Large intestine (tissue), 3 donors: ENCODE measurements around the gene RFX1. TPM values are rescaled to one million over a fixed set of nuclear protein-coding genes. Genes with fewer than 3 reads are reported as not detected.
A peak's percentile ranks its signal among the peaks of the same experiment; 100 is the strongest.

Source experiments
- DNase-seq, 2 donors: peaks; one replicate each; pipeline versions ENCODE4 v3.0.0 to v3.0.0-alpha.2; 2013
- H3K27ac ChIP-seq: one replicate; pipeline ENCODE4 v1.5.1; 2013; ENCODE audit warnings: low read length
- H3K27me3 ChIP-seq: 2 replicates; pipeline ENCODE4 v1.6.1; 2013; ENCODE audit warnings: low read length; ENCODE audit not compliant: control insufficient read depth, insufficient read depth
- H3K36me3 ChIP-seq: 2 replicates; pipeline ENCODE4 v1.6.1; 2013; ENCODE audit warnings: low read length; ENCODE audit not compliant: control insufficient read depth, insufficient read depth
- H3K4me1 ChIP-seq: one replicate; pipeline ENCODE4 v1.6.1; 2013; ENCODE audit warnings: low read length; ENCODE audit not compliant: control insufficient read depth, insufficient read depth
- H3K4me3 ChIP-seq: one replicate; pipeline ENCODE4 v1.5.1; 2013; ENCODE audit warnings: low read length
- H3K9me3 ChIP-seq: one replicate; pipeline ENCODE4 v1.6.1; 2013; ENCODE audit warnings: mild to moderate bottlenecking, low read depth, low read length, moderate library complexity; ENCODE audit not compliant: control insufficient read depth
- WGBS: methylation state at CpG from one replicate; pipeline ENCODE4 v1.1.5; 2013; ENCODE audit warnings: low lambda C conversion rate; ENCODE audit not compliant: insufficient coverage; 5-methylcytosine and 5-hydroxymethylcytosine counted together
- polyA plus RNA-seq: library from polyadenylated mRNA; unstranded; fragments of 120-200 nt; gene quantifications from one replicate; pipeline ENCODE4 v1.2.1, GENCODE V29; 2013

The RFX1 gene
- polyA plus RNA-seq, 1 donor = 17.1 TPM

DNA sequence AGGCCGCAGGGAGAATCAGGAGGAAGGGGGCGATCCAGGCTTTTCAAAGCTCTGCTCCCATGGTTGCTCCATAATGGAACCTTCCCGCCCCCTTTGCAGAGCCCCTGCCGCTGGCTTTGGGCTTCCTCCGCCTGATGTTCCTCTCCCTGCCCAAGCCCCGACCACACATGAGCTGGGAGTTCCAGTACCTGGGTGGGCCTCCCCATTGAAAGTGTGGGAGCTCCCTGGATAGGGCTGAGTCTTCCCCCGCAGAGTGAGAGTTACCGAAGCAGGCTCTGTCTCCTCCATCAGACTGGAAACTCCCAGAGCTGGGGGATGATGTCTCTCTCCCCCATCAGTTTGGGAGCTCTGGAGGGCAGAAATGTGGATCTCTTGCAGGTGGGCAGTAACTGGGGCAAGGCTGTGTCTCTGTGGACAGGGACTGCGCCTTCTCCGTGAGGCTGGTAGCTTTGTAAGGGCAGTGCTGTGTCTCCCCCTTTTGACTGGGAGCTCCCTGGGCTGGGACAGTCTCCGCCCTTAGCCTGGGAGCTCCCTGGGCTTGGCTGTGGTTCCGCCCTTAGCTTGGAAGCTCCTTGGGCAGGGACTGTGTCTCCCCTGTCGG, 53.1 kb downstream of the RFX1 start:
- WGBS = no CpG with 5 or more reads among the region's 13 CpGs
- H3K27ac ChIP-seq = no peak overlapping the region
- peak in 1 of 2 donors; percentile 39 for DNase-seq
- no peaks in the 10 kb centered on the region for H3K9me3 ChIP-seq
- H3K27me3 ChIP-seq = no peaks in the 10 kb centered on the region
- H3K4me1 ChIP-seq = peaks cover 11% of the 10 kb centered on the region
- H3K36me3 ChIP-seq = peaks cover 35% of the 10 kb centered on the region
- H3K4me3 ChIP-seq = peak overlapping the region; percentile 67

GRCh38 chr19:13952154-13952930, 53.8 kb downstream of the RFX1 start, which contains the start of gene DCAF15:
Gene DCAF15, plus strand, starts transcription at chr19:13952509. Its CDS starts 4 bp downstream, at chr19:13952513.
- peaks cover 11% of the 10 kb centered on the region for H3K4me1 ChIP-seq
- no CpG with 5 or more reads among the region's 65 CpGs for WGBS
- H3K4me3 ChIP-seq = peak within 1 kb of the TSS; percentile 67
- H3K9me3 ChIP-seq = no peaks in the 10 kb centered on the region
- no peak within 1 kb of the TSS for H3K27ac ChIP-seq
- H3K27me3 ChIP-seq = no peaks in the 10 kb centered on the region
- peaks cover 28% of the 10 kb centered on the region for H3K36me3 ChIP-seq
- peak; percentile 99 to 100 for DNase-seq

GRCh38 chr19:13951799-13952153, 54.3 kb downstream of the RFX1 start:
- H3K27me3 ChIP-seq = no peaks in the 10 kb centered on the region
- H3K36me3 ChIP-seq = peaks cover 22% of the 10 kb centered on the region
- WGBS = 5% methylated on average over 4 of the region's 20 CpGs
- no peak overlapping the region for H3K27ac ChIP-seq
- H3K4me1 ChIP-seq = peaks cover 11% of the 10 kb centered on the region
- H3K4me3 ChIP-seq = peak overlapping the region; percentile 24
- no peaks in the 10 kb centered on the region for H3K9me3 ChIP-seq
- no peak for DNase-seq

GRCh38 chr19:13951043-13951442, 55.1 kb downstream of the RFX1 start:
- Histone ChIP-seq H3K36me3 (peaks cover 15% of the 10 kb centered on the region), H3K27ac (no peak overlapping the region), H3K4me1 (peaks cover 11% of the 10 kb centered on the region), H3K9me3 (no peaks in the 10 kb centered on the region), H3K4me3 (no peak overlapping the region), H3K27me3 (no peaks in the 10 kb centered on the region)
- DNase-seq = no peak
- WGBS = no CpG with 5 or more reads among the region's 2 CpGs

- WGBS = no CpG with 5 or more reads among the region's 4 CpGs
- H3K36me3 ChIP-seq = no peaks in the 10 kb centered on the region
- H3K4me1 ChIP-seq = no peaks in the 10 kb centered on the region
- no peaks in the 10 kb centered on the region for H3K9me3 ChIP-seq
- H3K27me3 ChIP-seq = no peaks in the 10 kb centered on the region
- no peak overlapping the region for H3K27ac ChIP-seq
- DNase-seq = no peak
- H3K4me3 ChIP-seq = no peak overlapping the region
These were observed 59.7 kb downstream of the RFX1 start for GRCh38 chr19:13946414-13946813.

GRCh38 chr19:13942023-13942684, 64.0 kb downstream of the RFX1 start:
- H3K27ac ChIP-seq = no peak overlapping the region
- WGBS = 100% methylated on average over 1 of the region's 1 CpG
- H3K4me1 ChIP-seq = no peaks in the 10 kb centered on the region
- no peaks in the 10 kb centered on the region for H3K9me3 ChIP-seq
- no peak for DNase-seq
- H3K27me3 ChIP-seq = peaks cover 18% of the 10 kb centered on the region
- H3K36me3 ChIP-seq = no peaks in the 10 kb centered on the region
- H3K4me3 ChIP-seq = no peak overlapping the region

GRCh38 chr19:13938301-13939064, 67.6 kb downstream of the RFX1 start, which contains the start of gene PODNL1:
Gene PODNL1, minus strand, starts transcription at chr19:13938417. Its CDS starts 236 bp downstream, at chr19:13938181.
- DNase-seq = no peak

GRCh38 chr19:13937479-13938300, 68.4 kb downstream of the RFX1 start:
- DNase-seq = no peak
- H3K27me3 ChIP-seq = peaks cover 22% of the 10 kb centered on the region
- no CpG with 5 or more reads among the region's 29 CpGs for WGBS
- H3K36me3 ChIP-seq = no peaks in the 10 kb centered on the region
- no peaks in the 10 kb centered on the region for H3K9me3 ChIP-seq
- H3K4me3 ChIP-seq = no peak overlapping the region
- H3K4me1 ChIP-seq = no peaks in the 10 kb centered on the region
- H3K27ac ChIP-seq = no peak overlapping the region

More at GRCh38 chr19:13938301-13939064, 67.6 kb downstream of the RFX1 start, which contains the start of gene PODNL1:
- H3K36me3 ChIP-seq = no peaks in the 10 kb centered on the region
- H3K27ac ChIP-seq = no peak within 1 kb of the TSS
- H3K4me3 ChIP-seq = no peak within 1 kb of the TSS
- no peaks in the 10 kb centered on the region for H3K9me3 ChIP-seq
- H3K4me1 ChIP-seq = no peaks in the 10 kb centered on the region
- H3K27me3 ChIP-seq = peaks cover 22% of the 10 kb centered on the region
- whole genome bisulfite sequencing = no CpG with 5 or more reads among the region's 21 CpGs

GRCh38 chr19:13935765-13936510, 70.2 kb downstream of the RFX1 start:
- DNase-seq = no peak
- WGBS = no CpG with 5 or more reads among the region's 22 CpGs

More at GRCh38 chr19:13935765-13936510, 70.2 kb downstream of the RFX1 start:
- Histone ChIP-seq H3K36me3 (peaks cover 3% of the 10 kb centered on the region), H3K4me3 (no peak overlapping the region), H3K4me1 (no peaks in the 10 kb centered on the region), H3K27ac (no peak overlapping the region), H3K9me3 (no peaks in the 10 kb centered on the region), H3K27me3 (peaks cover 22% of the 10 kb centered on the region)
